AG08396 (cell line): ENCODE measurements around the gene ZDHHC14.
"Not testable (repeated sequence)": the region's sequence is repeated elsewhere in the genome, so short reads cannot be mapped to it uniquely, and the experiment has no call there.

Experiments
- DNase-seq: peaks from one replicate; pipeline ENCODE4 v3.0.0; 2012; ENCODE audit warnings: low spot score, mixed read lengths

ZDHHC14 gene

DNA sequence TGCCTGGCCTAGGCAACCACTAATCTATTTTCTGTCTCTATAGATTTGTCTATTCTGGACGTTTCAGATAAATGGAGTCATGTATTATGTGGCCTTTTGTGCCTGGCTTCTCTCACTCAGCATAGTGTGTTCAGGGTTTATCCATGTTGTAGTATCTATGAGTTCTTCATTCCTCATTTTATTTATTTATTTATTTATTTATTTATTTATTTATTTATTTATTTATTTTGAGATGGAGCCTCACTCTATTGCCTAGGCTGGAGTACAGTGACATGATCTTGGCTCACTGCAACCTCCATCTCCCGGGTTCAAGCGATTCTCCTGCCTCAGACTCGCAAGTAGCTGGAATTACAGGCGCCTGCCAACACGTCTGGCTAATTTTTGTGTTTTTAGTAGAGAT is 86.3 kb downstream of the ZDHHC14 start:
- DNase-seq = not testable (repeated sequence)

DNA sequence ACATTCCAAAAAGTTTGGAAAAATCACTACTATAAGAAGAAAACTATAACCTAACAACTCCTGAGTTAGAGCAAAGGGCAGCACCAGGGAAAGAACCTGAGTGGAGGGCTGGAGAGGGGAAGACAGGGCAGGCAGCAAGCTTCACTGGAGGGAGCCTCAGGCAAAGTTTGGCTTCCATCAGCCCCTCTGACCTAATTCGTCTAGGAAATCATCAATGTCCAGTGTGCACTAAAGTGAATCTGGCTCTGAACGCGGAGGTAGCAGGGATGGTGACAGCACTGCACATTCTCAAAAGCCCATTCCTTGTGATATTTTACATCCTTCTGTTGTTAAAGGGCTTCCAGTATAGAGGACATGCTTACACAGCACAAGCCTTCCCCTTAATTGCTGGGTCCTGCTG is 87.1 kb downstream of the ZDHHC14 start:
- no peak for DNase-seq

DNA sequence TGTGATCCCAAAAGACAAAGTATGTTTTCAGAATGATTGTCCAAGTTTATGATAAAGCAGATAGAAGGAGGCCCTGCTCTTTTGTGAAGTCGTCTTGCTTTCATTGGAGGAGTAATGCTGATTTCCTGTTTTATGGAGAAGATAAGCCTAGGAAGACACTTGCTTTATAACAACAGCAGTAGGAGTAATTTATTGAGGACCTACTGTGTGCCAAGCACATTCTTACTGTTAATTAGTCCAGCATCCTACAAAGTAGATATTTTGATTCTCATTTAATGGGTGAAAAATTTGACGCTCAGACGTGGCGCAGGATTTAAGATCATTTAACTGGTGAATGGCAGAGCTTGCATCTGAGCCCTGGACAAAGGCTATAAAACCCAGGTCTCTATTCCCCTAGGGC is 87.6 kb downstream of the ZDHHC14 start:
- DNase-seq = no peak

GRCh38 chr6:157469378-157469777 is 88.4 kb downstream of the ZDHHC14 start:
- no peak for DNase-seq

DNA sequence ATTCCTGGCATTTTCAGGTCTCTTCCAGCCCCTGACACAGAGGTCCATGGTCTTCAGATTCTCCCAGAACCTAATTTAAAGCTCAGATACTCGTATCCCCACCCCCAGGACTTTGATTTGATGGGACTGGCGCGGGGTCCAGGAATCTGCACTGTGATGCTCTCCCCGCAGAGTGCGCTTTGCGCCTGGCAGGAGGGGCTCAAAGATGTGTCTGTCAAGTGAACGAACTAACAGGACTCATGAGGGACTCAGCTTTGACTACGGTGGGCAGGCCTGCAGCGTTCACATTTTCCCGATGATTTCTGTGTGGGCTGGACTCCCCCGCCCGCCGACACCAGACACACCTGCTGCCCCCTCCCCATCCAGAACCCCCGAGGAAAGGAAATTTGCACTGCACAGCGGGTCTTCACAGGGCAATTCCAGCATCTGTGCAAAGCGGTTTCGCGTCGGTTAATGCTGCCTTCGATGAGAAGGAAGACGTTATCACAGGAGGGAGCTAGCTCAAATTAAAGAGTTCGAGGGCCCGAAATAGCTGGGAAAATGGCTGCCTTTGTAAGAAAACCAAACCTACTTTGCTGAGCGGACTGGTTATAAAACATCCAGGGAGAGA is 90.2 kb downstream of the ZDHHC14 start:
- DNase-seq = no peak

GRCh38 chr6:157471895-157472686 is 91.1 kb downstream of the ZDHHC14 start:
- no peak for DNase-seq

- DNase-seq = no peak
These were observed 95.8 kb downstream of the ZDHHC14 start for GRCh38 chr6:157476797-157477196.

GRCh38 chr6:157478926-157479325 is 97.9 kb downstream of the ZDHHC14 start:
- no peak for DNase-seq

DNA sequence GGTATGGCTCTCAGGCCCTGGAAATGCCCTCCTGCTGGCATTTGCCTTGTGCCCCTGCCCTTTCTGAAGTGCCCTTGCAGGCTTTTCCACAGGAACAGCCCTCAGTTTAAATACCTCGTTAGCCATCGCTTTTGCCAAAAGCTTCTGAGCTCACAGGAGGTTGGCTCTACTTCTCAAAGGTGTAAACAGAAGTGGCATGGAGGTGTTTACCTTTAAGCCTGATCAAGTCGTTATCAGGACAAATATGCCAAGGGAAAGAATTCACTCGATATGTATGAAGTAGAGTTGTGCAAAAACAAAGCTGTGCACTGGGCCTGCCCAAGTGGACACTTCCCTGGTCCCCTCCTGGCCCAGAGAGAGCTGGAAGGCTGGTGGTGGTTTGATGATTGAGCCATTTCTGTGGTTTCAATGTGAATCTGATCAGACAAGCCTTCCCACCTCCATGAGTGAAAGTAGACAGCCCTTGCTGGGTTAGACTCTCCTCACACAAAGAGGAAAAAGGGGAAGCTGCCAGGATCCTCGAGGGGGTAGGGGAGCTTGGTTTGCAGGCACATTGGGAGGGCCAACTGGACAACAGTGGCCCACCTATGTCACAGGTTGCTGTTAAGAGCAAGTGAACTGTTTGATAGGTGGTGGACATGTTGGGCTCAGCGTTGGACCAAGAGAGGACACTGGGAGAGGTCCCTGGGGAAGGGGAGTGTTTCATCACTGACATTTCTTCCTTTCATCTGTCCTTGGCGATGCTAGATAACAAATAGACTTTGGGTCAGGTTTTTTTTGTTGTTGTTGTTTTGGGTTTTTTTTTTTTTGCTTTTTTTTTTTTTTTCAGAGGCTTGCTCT is 98.7 kb downstream of the ZDHHC14 start:
- no peak for DNase-seq

- DNase-seq = no peak
These were observed 100.3 kb downstream of the ZDHHC14 start for GRCh38 chr6:157481189-157481864.

DNA sequence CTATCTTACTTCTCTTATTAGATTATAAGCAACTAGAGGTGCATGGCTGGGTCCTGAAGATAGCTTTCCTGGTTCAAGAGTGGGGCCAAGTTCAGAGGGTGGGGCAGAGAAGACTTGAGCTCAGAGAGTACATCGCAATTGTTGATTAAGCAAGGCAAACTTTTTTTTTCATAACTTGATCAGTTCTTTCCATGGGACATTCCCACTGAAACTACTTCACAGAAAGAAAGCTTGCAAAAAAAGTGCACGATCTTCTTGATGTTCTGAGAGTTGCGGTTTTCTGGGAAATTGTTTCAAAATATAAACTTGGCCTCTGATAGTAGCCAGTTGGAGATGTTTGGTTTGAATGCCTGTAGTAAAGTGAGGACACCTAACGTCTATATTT is 100.9 kb downstream of the ZDHHC14 start:
- DNase-seq = no peak

- DNase-seq = no peak
These were observed 102.8 kb downstream of the ZDHHC14 start for GRCh38 chr6:157483770-157484169.

DNA sequence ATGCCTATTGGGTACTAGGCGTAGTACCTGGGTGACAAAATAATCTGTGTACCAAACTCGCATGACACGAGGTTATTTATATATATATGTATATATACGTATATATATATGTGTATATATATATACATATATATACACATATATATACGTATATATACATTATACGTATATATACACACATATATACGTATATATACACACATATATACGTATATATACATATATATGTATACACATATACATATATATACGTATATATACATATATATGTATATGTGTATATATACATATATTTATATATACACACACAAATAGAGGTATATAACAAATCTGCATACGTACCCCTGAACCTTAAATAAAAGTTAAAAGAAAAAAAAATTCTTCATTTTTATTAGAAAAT is 103.2 kb downstream of the ZDHHC14 start:
- no peak for DNase-seq

GRCh38 chr6:157486572-157486971 is 105.6 kb downstream of the ZDHHC14 start:
- DNase-seq = no peak

DNA sequence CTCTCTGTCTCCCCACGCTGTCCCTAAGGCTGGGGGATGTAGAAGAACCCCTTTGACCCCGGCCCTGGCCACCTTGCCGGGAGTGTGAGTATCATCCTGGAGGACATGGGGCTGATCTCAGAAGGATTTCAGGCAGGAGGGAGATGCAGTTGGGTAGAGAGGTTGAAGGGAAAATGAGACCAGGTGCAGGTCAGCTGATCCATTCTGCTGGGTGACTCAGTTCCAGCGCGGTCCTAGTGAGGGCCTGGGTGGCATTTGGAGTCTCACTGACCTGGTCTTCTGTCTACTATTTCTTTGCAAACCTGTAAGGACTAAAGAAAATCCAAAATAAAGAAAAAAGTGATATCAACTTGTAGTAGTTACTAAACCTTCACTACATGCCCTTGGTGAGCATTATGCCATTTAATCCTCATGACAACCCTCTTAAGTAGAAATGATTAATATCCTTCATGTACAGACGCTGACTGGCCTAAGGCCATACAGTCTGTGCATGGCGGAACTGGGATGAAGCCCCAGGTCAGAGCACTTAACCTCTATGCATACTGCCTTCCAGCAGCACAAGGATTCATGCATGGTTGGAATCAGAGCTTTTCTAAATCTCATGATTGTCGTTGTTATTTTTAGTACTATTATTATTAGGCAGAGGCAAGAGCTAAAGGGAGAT is 106.3 kb downstream of the ZDHHC14 start:
- no peak for DNase-seq

- DNase-seq = no peak
These were observed 107.1 kb downstream of the ZDHHC14 start for GRCh38 chr6:157488058-157488457.

DNA sequence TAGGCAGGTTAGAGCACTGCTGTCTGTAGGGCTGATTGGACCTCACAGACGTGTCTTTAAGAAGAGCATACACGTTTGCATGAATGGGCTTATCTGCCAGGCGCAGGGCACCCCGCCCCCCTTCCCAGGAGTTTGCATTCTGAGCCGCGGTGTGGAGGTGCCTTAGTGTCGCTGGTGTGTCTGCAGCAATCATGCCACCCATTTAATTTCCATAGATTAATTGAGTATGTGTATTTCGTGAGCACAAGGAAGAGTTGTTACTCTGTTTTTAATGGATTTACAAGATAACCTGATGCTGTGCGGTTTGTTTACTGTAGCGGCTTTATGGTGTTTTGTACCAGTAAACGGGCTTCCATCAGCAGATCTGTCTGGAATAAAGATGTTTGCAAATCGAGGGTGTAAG is 107.7 kb downstream of the ZDHHC14 start:
- DNase-seq = no peak

DNA sequence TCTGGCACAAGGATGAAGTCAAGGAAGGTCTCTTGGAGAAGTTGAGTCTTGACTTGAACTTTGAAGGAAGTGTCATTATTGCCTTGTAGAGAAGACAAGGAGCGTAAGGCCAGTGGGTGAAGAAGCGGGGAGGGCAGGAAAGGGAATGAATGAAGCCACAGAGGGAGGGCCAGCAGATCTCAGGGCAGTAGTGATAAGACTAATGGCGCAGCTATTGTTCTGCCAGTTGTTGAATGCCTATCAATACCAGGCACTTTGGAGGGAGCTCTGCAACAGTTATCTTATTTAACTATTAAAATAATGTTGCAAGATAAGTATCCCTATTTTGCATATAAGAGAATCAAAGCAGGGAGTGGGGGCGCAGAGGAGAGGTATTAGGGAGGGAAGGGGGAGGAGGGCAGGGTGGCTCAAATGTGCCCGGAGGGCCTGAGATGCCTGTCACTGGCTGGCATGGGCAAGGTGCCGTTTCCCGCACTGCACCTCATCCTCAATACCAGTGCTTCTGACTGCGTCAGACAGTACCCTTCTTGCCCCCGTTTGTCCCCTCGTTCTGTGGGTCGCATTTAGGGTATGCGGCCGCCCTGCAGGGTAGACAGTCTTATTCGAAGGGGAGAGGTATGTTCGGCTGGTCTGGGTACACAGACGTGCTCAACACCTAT is 109.8 kb downstream of the ZDHHC14 start:
- no peak for DNase-seq

DNA sequence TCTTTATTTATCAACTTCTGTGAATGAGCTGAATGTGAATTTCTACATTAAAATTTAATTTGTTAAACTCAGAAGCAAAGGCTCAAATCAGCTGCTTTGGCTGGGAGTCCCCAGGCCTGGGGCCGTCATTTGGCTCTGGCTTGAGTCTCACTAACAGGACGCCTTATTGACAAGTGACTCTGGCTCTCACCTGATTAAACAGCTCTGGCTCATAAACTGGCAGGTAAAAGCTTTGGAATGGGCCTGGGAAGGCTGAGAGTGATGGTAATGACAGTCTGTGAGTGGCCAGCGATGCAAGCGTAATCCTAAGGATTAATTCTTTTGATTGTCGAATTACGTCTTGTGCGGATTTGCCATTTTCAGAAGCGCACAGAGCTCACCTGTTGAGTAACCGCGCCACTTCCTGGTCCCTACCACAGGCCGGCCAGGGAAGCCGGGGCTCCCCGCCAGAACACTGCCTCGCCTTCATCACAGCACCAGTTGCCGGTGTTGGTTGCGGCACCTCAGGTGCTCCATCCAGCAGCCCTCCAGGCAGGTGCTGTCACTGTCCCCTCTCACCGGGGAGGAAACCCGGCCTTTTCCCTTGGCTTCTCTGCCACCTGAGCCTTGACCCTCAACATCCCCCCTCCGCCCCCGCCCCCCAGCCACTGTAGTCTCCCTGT is 110.7 kb downstream of the ZDHHC14 start:
- no peak for DNase-seq

DNA sequence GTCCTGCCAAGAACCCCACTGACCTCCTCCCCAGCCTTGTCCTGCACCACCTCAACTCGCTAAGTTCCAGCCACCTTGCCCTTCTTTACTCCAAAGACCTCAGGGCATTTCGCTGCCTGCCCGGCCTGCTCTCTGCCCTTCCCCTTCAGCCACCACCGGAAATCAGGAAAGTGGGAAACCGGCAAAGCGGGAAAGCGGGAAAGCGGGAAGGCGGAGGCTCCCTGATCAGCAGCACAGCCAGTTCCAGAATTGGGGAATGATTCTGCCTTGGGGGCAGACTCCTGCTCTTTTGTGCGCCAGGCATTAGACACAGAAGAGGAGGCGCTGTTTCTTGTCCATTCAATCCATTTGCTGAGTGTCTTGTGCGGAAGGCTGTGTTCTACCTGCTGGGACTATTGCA is 111.3 kb downstream of the ZDHHC14 start:
- DNase-seq = no peak

DNA sequence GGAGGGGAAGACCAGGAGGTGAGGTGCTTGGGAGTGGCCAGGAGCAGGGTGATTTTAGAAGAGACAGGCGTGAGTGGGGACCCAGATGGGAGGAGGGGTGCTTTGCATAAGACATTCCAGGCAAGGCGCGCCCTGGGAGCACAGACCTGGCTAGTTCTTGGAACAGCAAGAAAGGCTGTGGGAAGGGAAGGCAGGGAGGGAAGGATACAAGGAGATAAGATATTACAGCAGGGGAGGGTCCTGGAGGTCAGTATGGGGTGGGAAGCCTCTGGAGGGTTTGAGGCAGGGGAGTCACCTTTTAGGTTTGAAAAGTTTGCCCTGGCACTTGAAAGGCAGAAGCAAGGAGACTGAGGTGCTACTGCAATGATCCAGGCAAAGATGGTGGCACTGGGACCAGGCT is 111.8 kb downstream of the ZDHHC14 start:
- DNase-seq = no peak
